OCI-LY1 (cell line): ENCODE results near the gene ATP11A.

Experiments used
- H2AFZ ChIP-seq: fragments of 200-600 bp; sonication (generic), shearing (Covaris generic); 2 replicates; pipeline ENCODE4 v1.6.0; 2014; ENCODE audit warnings: antibody characterized with exemption, mild to moderate bottlenecking, low read length
- H3F3A ChIP-seq: fragments of 200-600 bp; sonication (generic), shearing (Covaris generic); 2 replicates; pipeline ENCODE4 v1.6.0; 2014; ENCODE audit warnings: mild to moderate bottlenecking, antibody characterized with exemption, low read length, moderate library complexity; ENCODE audit not compliant: insufficient read depth
- H3K27ac ChIP-seq: fragments of 200-600 bp; sonication (generic); 2 replicates; pipeline ENCODE4 v1.5.1; 2014; ENCODE audit warnings: low read length, mixed run types, mild to moderate bottlenecking, low read depth; ENCODE audit not compliant: poor library complexity, severe bottlenecking
- H3K27me3 ChIP-seq: fragments of 200-600 bp; sonication (generic); 2 replicates; pipeline ENCODE4 v1.6.0; 2014; ENCODE audit warnings: antibody characterized with exemption, mild to moderate bottlenecking, low read length, moderate library complexity; ENCODE audit not compliant: insufficient read depth
- H3K36me3 ChIP-seq: fragments of 200-600 bp; sonication (generic); 2 replicates; pipeline ENCODE4 v1.6.1; 2014; ENCODE audit warnings: mild to moderate bottlenecking, antibody characterized with exemption, low read length, moderate library complexity, mixed read lengths; ENCODE audit not compliant: insufficient read depth
- H3K4me1 ChIP-seq: fragments of 200-600 bp; sonication (generic); 2 replicates; pipeline ENCODE4 v1.5.1; 2014; ENCODE audit warnings: mild to moderate bottlenecking, low read length, moderate library complexity; ENCODE audit not compliant: insufficient read depth, severe bottlenecking
- H3K4me2 ChIP-seq: fragments of 200-600 bp; sonication (generic), shearing (Covaris generic); 2 replicates; pipeline ENCODE4 v1.6.1; 2014; ENCODE audit warnings: low read length
- H3K4me3 ChIP-seq: fragments of 200-600 bp; sonication (generic); 2 replicates; pipeline ENCODE4 v1.5.1; 2014; ENCODE audit warnings: low read length, low read depth, mild to moderate bottlenecking, mixed read lengths; ENCODE audit not compliant: poor library complexity, severe bottlenecking
- H3K79me2 ChIP-seq: fragments of 200-600 bp; shearing (Covaris generic); 2 replicates; pipeline ENCODE4 v1.6.1; 2016; ENCODE audit warnings: mixed run types, low read length, mixed read lengths; ENCODE audit not compliant: insufficient read depth
- H3K9ac ChIP-seq: fragments of 200-600 bp; sonication (generic), shearing (Covaris generic); 2 replicates; pipeline ENCODE4 v1.6.1; 2014; ENCODE audit warnings: mild to moderate bottlenecking, low read length, mixed read lengths
- H3K9me2 ChIP-seq: fragments of 200-600 bp; sonication (generic), shearing (Covaris generic); 2 replicates; pipeline ENCODE4 v1.6.1; 2014; ENCODE audit warnings: low read depth, mild to moderate bottlenecking, low read length, mixed read lengths
- H3K9me3 ChIP-seq: fragments of 200-600 bp; shearing (Covaris generic); 2 replicates; pipeline ENCODE4 v1.6.1; 2014; ENCODE audit warnings: low read length, mixed read lengths
- H4K20me1 ChIP-seq: fragments of 200-600 bp; sonication (generic), shearing (Covaris generic); 2 replicates; pipeline ENCODE4 v1.6.0; 2016; ENCODE audit warnings: mild to moderate bottlenecking, low read length; ENCODE audit not compliant: insufficient read depth
- EZH2 ChIP-seq: fragments of 200-600 bp; sonication (generic), shearing (Covaris generic); IDR thresholded peaks from 2 replicates; pipeline ENCODE4 v1.8.0; 2017; ENCODE audit warnings: borderline replicate concordance, mixed run types, mild to moderate bottlenecking, antibody characterized with exemption, low read length, moderate library complexity, mixed read lengths
- TF ChIP-seq, protein P1 (sequence below): fragments of 200-600 bp; sonication (generic), shearing (Covaris generic); IDR thresholded peaks from 2 replicates; pipeline ENCODE4 v1.5.1; 2017; ENCODE audit warnings: mild to moderate bottlenecking, antibody characterized with exemption, low read length, moderate library complexity, mixed read lengths

Gene ATP11A

GRCh38 chr13:112842343-112842856 is 152.6 kb downstream of the ATP11A start:
- H3K36me3 ChIP-seq: peaks cover 13% of the 10 kb centered on the region
- no peak overlapping the region for H3K27ac ChIP-seq
- H3K79me2 ChIP-seq: no peaks in the 10 kb centered on the region
- H3F3A ChIP-seq: no peaks in the 10 kb centered on the region
- no peaks in the 10 kb centered on the region for H3K4me1 ChIP-seq
- TF ChIP-seq, protein P1, sequence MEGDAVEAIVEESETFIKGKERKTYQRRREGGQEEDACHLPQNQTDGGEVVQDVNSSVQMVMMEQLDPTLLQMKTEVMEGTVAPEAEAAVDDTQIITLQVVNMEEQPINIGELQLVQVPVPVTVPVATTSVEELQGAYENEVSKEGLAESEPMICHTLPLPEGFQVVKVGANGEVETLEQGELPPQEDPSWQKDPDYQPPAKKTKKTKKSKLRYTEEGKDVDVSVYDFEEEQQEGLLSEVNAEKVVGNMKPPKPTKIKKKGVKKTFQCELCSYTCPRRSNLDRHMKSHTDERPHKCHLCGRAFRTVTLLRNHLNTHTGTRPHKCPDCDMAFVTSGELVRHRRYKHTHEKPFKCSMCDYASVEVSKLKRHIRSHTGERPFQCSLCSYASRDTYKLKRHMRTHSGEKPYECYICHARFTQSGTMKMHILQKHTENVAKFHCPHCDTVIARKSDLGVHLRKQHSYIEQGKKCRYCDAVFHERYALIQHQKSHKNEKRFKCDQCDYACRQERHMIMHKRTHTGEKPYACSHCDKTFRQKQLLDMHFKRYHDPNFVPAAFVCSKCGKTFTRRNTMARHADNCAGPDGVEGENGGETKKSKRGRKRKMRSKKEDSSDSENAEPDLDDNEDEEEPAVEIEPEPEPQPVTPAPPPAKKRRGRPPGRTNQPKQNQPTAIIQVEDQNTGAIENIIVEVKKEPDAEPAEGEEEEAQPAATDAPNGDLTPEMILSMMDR: no peak
- TF ChIP-seq EZH2: no peak
- no peak overlapping the region for H3K4me3 ChIP-seq
- H3K9me2 ChIP-seq: no peaks in the 10 kb centered on the region
- peaks cover 3% of the 10 kb centered on the region; the same call in 1 of the 2 replicates for H3K9me3 ChIP-seq
- H3K9ac ChIP-seq: no peak overlapping the region
- no peaks in the 10 kb centered on the region for H3K27me3 ChIP-seq
- H2AFZ ChIP-seq: no peak overlapping the region
- no peak overlapping the region for H3K4me2 ChIP-seq
- no peaks in the 10 kb centered on the region for H4K20me1 ChIP-seq

DNA sequence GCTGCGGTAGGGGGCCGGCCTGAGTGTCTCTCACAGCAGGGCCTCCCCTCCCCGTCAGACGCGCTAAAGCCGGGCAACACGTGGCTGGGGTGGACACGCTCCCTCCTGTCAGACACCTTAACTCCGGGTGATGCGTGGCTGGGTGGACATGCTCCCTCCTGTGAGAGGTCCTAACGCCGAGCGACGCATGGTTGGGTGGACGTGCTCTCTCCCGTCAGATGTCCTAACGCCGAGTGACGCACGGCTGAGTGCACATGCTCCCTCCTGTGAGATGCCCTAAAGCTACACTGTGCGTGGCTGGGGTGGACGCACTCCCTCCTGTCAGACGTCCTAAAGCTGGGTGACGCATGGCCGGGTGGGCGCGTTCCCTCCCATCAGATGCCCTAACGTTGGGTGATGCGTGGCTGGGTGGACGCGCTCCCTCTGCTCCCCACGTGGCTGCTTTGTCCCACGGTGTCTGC is 153.1 kb downstream of the ATP11A start:
- Histone ChIP-seq H3K4me2 (no peak overlapping the region), H3K27ac (no peak overlapping the region), H2AFZ (no peak overlapping the region), H3K4me1 (no peaks in the 10 kb centered on the region), H3K9me3 (peaks cover 3% of the 10 kb centered on the region; the same call in 1 of the 2 replicates), H3K4me3 (no peak overlapping the region), H3K36me3 (peaks cover 13% of the 10 kb centered on the region), H3F3A (no peaks in the 10 kb centered on the region), H3K9ac (no peak overlapping the region), H4K20me1 (no peaks in the 10 kb centered on the region), H3K27me3 (no peaks in the 10 kb centered on the region), H3K79me2 (no peaks in the 10 kb centered on the region), H3K9me2 (no peaks in the 10 kb centered on the region)
- TF ChIP-seq, protein P1: no peak
- TF ChIP-seq EZH2: no peak

DNA sequence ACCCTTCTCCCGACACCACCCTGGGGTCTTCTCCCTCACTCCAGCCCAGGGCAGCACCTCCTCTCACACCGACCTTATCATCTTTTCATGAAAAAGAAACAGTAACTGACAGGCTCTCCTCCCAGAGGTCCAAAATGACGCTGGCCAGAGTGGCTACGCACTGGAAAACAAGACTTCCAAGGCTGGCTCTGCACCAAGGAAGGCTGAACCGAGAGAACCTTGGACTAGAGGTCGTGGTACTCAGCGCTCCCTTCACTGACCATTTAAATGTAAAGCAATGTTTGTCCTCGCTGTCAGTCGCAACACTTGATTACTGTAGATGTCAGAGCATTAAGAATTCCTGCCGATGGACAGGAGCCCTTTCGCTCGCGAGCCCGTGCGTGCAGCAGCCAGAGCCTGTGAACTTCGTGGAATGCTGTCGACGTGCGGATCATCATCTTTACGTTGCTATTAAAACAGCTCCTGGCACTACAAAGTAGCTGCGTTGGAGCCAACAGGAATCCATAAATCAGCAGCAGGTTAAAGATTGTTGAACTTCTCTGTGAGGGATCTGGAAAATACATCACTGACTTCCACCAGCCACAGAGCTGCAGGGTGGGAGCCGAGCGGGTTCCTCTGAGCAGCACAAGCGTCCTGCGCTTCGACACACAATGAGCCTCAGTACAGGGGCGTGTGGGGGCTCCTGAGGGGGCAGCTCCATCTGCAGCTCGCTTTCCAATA is 153.7 kb downstream of the ATP11A start:
- Histone ChIP-seq H4K20me1 (no peaks in the 10 kb centered on the region), H3K4me3 (no peak overlapping the region), H3K9me3 (peaks cover 3% of the 10 kb centered on the region; the same call in 1 of the 2 replicates), H3K9ac (no peak overlapping the region), H3K27ac (no peak overlapping the region), H3K36me3 (peaks cover 12% of the 10 kb centered on the region), H2AFZ (no peak overlapping the region), H3K79me2 (no peaks in the 10 kb centered on the region), H3K4me1 (no peaks in the 10 kb centered on the region), H3K27me3 (no peaks in the 10 kb centered on the region), H3K9me2 (no peaks in the 10 kb centered on the region), H3K4me2 (no peak overlapping the region), H3F3A (no peaks in the 10 kb centered on the region)
- TF ChIP-seq, protein P1: no peak
- no peak for TF ChIP-seq EZH2
